Measurements from ENCODE around the gene JAM3.
"Not testable (repeated sequence)": the region's sequence is repeated elsewhere in the genome, so short reads cannot be mapped to it uniquely, and the experiment has no call there.

JAM3 gene

DNA sequence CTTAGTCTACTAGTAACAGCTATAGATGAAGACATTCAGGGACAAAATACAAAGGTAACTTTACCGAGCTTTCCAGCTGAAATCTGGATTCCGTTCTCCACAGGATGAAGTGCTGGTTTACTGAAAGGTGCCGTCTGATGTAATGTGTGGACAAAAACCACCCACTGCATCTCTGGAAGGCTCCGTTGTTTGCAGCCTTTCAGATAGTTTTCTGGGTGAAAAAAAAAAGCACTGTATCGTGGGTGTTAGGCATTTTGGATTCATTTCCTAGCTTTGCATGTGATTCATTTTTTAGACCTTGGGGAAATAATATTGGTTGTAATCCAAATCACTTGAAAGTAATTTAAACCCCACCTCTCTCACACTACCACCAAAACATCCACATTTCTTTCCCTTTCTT, 10.4 kb downstream of the JAM3 start:
- no peak for ATAC-seq (ENCODE audit: low read depth)
- peaks cover 2% of the 10 kb centered on the region for H3K9me3 ChIP-seq (ENCODE audit: severe bottlenecking)
- no peaks in the 10 kb centered on the region for H3K4me1 ChIP-seq (ENCODE audit: insufficient read depth, poor library complexity, severe bottlenecking)
- no peaks in the 10 kb centered on the region for H3K36me3 ChIP-seq (ENCODE audit: low read depth)
- no peak overlapping the region for H3K27ac ChIP-seq (ENCODE audit: poor library complexity, severe bottlenecking)
- TF ChIP-seq, protein P1, sequence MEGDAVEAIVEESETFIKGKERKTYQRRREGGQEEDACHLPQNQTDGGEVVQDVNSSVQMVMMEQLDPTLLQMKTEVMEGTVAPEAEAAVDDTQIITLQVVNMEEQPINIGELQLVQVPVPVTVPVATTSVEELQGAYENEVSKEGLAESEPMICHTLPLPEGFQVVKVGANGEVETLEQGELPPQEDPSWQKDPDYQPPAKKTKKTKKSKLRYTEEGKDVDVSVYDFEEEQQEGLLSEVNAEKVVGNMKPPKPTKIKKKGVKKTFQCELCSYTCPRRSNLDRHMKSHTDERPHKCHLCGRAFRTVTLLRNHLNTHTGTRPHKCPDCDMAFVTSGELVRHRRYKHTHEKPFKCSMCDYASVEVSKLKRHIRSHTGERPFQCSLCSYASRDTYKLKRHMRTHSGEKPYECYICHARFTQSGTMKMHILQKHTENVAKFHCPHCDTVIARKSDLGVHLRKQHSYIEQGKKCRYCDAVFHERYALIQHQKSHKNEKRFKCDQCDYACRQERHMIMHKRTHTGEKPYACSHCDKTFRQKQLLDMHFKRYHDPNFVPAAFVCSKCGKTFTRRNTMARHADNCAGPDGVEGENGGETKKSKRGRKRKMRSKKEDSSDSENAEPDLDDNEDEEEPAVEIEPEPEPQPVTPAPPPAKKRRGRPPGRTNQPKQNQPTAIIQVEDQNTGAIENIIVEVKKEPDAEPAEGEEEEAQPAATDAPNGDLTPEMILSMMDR (IDR thresholded peaks at IDR 0.05; ENCODE audit: poor library complexity, severe bottlenecking): no peak
- DNase-seq (ENCODE audit: low spot score): no peak
- no peak overlapping the region for H3K4me3 ChIP-seq (ENCODE audit: severe bottlenecking)
- H3K27me3 ChIP-seq (ENCODE audit: insufficient read depth, poor library complexity, severe bottlenecking): no peaks in the 10 kb centered on the region

DNA sequence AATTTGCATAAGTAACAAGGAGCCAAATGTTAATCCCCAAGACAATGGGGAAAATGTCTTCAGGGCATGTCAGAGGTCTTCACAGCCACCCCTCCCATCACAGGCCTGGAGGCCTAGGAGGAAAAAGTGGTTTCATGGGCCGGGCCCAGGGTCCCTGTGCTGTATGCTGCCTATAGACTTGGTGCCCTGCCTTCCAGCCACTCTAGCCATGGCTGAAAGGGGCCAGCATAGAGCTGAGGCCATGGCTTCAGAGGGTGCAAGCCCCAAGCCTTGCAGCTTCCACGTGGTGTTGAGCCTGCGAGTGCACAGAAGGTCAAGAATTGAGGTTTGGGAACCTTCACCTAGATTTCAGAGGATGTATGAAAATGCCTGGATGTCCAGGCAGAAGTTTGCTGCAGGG, 12.4 kb downstream of the JAM3 start:
- ATAC-seq (ENCODE audit: low read depth); H3K27ac ChIP-seq (ENCODE audit: poor library complexity, severe bottlenecking); H3K27me3 ChIP-seq (ENCODE audit: insufficient read depth, poor library complexity, severe bottlenecking); H3K4me1 ChIP-seq (ENCODE audit: insufficient read depth, poor library complexity, severe bottlenecking); H3K9me3 ChIP-seq (ENCODE audit: severe bottlenecking); H3K36me3 ChIP-seq (ENCODE audit: low read depth); H3K4me3 ChIP-seq (ENCODE audit: severe bottlenecking); DNase-seq (ENCODE audit: low spot score): not testable (repeated sequence)

- Histone ChIP-seq H3K4me3 (ENCODE audit: severe bottlenecking) (no peak overlapping the region), H3K27me3 (ENCODE audit: insufficient read depth, poor library complexity, severe bottlenecking) (no peaks in the 10 kb centered on the region), H3K4me1 (ENCODE audit: insufficient read depth, poor library complexity, severe bottlenecking) (no peaks in the 10 kb centered on the region), H3K27ac (ENCODE audit: poor library complexity, severe bottlenecking) (no peak overlapping the region), H3K36me3 (ENCODE audit: low read depth) (no peaks in the 10 kb centered on the region), H3K9me3 (ENCODE audit: severe bottlenecking) (peaks cover 2% of the 10 kb centered on the region)
- TF ChIP-seq, protein P1 (IDR thresholded peaks at IDR 0.05; ENCODE audit: poor library complexity, severe bottlenecking): no peak
- ATAC-seq (ENCODE audit: low read depth) (no peak), DNase-seq (ENCODE audit: low spot score) (no peak)
Observed at GRCh38 chr11:134082990-134083389, 14.1 kb downstream of the JAM3 start.

DNA sequence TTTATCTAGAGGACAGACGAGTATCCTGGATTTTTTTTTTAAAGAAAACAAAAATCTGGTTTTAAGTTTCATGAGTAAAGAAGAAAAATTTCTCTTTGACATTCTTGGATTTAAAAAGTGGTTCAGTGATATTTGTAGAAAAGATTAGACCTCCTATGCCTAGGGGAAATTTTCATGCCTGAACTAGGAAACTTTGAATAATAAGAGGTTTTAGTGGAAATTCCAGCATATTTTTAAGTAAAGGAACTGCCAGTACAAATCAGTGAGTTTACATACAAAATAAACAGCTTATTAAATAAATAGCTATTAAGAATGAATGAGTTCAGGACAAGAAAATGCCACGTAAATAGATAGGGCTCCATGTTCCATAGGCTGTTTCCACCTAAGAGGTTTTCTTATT, 17.5 kb downstream of the JAM3 start:
- no peak for DNase-seq (ENCODE audit: low spot score)
- Histone ChIP-seq H3K4me3 (ENCODE audit: severe bottlenecking) (no peak overlapping the region), H3K4me1 (ENCODE audit: insufficient read depth, poor library complexity, severe bottlenecking) (no peaks in the 10 kb centered on the region), H3K27me3 (ENCODE audit: insufficient read depth, poor library complexity, severe bottlenecking) (no peaks in the 10 kb centered on the region), H3K36me3 (ENCODE audit: low read depth) (no peaks in the 10 kb centered on the region), H3K9me3 (ENCODE audit: severe bottlenecking) (no peaks in the 10 kb centered on the region), H3K27ac (ENCODE audit: poor library complexity, severe bottlenecking) (no peak overlapping the region)
- no peak for ATAC-seq (ENCODE audit: low read depth)
- TF ChIP-seq, protein P1 (IDR thresholded peaks at IDR 0.05; ENCODE audit: poor library complexity, severe bottlenecking): no peak

GRCh38 chr11:134092006-134092405, 23.1 kb downstream of the JAM3 start:
- not testable (repeated sequence) for ATAC-seq (ENCODE audit: low read depth); DNase-seq (ENCODE audit: low spot score); H3K9me3 ChIP-seq (ENCODE audit: severe bottlenecking)

DNA sequence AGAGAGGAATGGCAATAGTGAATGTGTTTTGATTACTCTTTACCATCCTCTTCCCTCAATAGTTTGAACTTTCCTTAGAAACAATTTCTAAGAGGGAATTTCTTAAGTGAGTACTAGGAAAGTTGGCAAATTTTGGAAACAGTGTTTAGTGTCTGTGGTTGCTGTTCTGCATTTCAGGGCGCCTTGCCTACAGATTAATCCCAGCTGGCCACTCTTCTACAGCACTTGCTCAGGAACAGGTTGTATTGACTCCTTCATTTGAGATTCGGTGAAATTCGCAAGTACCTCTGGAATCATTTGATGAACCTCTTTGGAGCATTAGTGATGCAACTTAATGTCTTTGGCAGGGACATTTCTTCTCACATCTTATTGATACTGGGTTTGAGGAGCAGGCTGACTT, 28.3 kb downstream of the JAM3 start:
- Histone ChIP-seq H3K27me3 (ENCODE audit: insufficient read depth, poor library complexity, severe bottlenecking) (no peaks in the 10 kb centered on the region), H3K36me3 (ENCODE audit: low read depth) (no peaks in the 10 kb centered on the region), H3K27ac (ENCODE audit: poor library complexity, severe bottlenecking) (no peak overlapping the region), H3K4me3 (ENCODE audit: severe bottlenecking) (no peak overlapping the region), H3K4me1 (ENCODE audit: insufficient read depth, poor library complexity, severe bottlenecking) (no peaks in the 10 kb centered on the region), H3K9me3 (ENCODE audit: severe bottlenecking) (no peaks in the 10 kb centered on the region)
- ATAC-seq (ENCODE audit: low read depth): no peak
- no peak for DNase-seq (ENCODE audit: low spot score)
- TF ChIP-seq, protein P1 (IDR thresholded peaks at IDR 0.05; ENCODE audit: poor library complexity, severe bottlenecking): no peak

More at GRCh38 chr11:134092006-134092405, 23.1 kb downstream of the JAM3 start:
- H3K27me3 ChIP-seq (ENCODE audit: insufficient read depth, poor library complexity, severe bottlenecking); H3K27ac ChIP-seq (ENCODE audit: poor library complexity, severe bottlenecking); H3K4me1 ChIP-seq (ENCODE audit: insufficient read depth, poor library complexity, severe bottlenecking); H3K36me3 ChIP-seq (ENCODE audit: low read depth); H3K4me3 ChIP-seq (ENCODE audit: severe bottlenecking): not testable (repeated sequence)
